Activated CD8-positive, alpha-beta memory T cell treated with anti-CD3 and anti-CD28 coated beads for 36 hours (primary cell): ENCODE data around the gene CHM. TPM values are rescaled to one million over a fixed set of nuclear protein-coding genes. Genes with fewer than 3 reads are reported as not detected.

Experiments
- total RNA-seq, 2 experiments: library from RNA; stranded (reverse); gene quantifications; one replicate each; pipeline ENCODE4 v1.2.3, GENCODE V29; 2021

CHM gene
- total RNA-seq, 2 experiments from 2014 or later, result 12.0 to 15.2 TPM

Other genes with a start within 250 kb of the CHM start
- gene DACH2, start 100.9 kb upstream of the CHM start, total RNA-seq, result not detected